ENCODE measurements around the gene PARP16.

GRCh38 chr15:65305776-65306175, 19.1 kb upstream of the PARP16 start:
- TF ChIP-seq, protein P1, sequence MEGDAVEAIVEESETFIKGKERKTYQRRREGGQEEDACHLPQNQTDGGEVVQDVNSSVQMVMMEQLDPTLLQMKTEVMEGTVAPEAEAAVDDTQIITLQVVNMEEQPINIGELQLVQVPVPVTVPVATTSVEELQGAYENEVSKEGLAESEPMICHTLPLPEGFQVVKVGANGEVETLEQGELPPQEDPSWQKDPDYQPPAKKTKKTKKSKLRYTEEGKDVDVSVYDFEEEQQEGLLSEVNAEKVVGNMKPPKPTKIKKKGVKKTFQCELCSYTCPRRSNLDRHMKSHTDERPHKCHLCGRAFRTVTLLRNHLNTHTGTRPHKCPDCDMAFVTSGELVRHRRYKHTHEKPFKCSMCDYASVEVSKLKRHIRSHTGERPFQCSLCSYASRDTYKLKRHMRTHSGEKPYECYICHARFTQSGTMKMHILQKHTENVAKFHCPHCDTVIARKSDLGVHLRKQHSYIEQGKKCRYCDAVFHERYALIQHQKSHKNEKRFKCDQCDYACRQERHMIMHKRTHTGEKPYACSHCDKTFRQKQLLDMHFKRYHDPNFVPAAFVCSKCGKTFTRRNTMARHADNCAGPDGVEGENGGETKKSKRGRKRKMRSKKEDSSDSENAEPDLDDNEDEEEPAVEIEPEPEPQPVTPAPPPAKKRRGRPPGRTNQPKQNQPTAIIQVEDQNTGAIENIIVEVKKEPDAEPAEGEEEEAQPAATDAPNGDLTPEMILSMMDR (IDR thresholded peaks at IDR 0.05 in 8 of 11, conservative IDR thresholded peaks at IDR 0.05 in 3 of 11), result no peak
- TF ChIP-seq POLR2AphosphoS5 (IDR thresholded peaks at IDR 0.05), result no peak
